Medulla oblongata (tissue), 1 donor: ENCODE data around the gene TLCD3A.
"Not testable (repeated sequence)": the region's sequence is repeated elsewhere in the genome, so short reads cannot be mapped to it uniquely, and the experiment has no call there.

Source experiments
- DNase-seq: peaks from one replicate; pipeline ENCODE4 v3.0.0-alpha.2; 2015; ENCODE audit errors: extremely low spot score

Gene TLCD3A

DNA sequence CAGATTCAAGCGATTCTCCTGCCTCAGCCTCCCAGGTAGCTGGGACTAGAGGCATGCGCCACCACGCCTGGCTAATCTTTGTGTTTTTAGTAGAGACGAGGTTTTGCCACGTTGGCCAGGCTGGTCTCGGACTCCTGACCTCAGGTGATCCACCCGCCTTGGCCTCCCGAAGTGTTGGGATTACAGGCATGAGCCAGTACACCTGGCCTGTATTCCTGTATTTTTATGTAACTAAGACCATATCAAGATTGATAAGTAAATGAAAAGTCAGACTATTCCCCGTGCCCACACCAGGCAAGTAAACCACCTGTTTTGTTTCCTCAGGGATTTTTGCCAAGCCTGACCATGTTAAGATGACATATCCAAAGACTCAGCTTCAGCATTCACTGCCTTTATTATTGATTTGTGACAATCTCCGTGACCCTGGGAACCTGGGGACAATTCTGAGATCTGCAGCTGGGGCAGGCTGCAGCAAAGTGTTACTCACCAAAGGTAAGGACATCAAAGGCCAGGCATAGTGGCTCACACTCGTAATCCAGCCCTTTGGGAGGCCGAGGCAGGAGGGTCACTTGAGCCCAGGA, 55.3 kb downstream of the TLCD3A start:
- no peak for DNase-seq

- DNase-seq: no peak
These were observed 56.2 kb downstream of the TLCD3A start for GRCh38 chr17:788551-788950.

DNA sequence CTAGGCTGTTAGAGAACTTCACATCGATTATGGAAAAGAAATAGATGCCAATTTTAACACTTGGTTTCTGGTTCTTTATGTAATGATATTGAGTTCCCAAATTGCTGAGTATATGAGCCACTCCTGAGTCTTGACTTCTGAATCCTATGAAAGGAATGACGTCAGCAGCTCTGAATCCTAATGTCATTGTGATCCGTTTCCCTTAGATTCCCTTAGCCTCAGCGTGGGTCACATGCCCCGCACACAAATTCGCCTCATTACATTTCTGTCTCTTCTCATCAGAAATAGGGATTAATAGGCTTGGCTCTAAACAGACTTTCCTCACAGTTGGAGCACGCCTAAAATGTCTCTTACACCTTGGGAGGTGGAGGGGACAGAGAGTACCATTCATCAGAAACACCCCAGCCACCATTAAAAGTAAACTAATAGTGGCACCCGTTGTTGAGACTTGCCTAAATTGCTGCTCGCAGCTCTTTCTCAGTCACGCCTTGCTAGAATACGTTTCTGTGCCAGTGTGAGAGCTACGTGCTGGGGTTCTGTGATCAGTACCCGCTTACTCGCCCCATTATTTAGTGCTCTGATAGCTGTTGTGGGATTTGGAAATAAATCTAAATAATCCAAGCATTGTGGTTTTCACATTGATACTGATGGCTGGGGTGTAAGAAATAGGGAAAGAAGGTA, 56.9 kb downstream of the TLCD3A start:
- no peak for DNase-seq

- DNase-seq: not testable (repeated sequence)
These were observed 57.8 kb downstream of the TLCD3A start for GRCh38 chr17:789931-790873.

GRCh38 chr17:790874-791247, 58.5 kb downstream of the TLCD3A start:
- DNase-seq: not testable (repeated sequence)

DNA sequence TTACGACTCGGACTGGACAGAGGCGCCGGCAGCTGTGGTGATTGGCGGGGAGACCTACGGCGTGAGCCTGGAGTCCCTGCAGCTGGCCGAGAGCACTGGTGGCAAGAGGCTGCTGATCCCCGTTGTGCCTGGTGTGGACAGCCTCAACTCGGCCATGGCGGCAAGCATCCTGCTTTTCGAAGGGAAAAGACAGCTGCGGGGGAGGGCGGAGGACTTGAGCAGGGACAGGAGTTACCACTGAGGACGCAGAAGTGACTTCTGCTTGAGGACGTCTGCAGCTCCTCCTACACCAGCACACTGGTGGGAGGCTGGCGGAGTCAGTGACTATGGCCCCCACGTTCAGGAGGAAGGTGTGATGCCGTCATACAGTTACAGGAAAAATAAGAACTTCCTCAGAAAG, 59.4 kb downstream of the TLCD3A start:
- DNase-seq: no peak

DNA sequence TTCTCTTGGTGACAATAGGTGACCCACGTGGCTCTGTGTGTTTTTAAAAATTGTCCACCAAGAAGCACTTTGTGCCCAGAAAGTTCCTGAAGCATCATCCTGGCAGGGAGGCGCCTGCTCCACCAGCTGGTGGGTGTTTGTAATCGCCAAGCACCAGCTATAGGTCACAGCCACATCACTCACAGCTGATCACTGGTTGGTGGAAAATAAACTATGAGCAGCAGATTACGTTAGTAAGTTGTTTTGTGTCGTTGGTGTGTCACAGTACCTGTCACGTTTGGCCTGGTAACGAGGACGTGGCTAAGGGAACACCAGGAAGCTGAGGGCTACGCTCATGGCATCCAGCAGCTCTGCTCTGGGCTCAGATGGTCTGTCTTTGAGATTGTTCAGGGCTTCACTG, 59.9 kb downstream of the TLCD3A start:
- no peak for DNase-seq
